H1 (cell line): ENCODE measurements around the gene TMEM156. TPM values are rescaled to one million over a fixed set of nuclear protein-coding genes. Genes with fewer than 3 reads are reported as not detected.

Source experiments
- CTCF ChIA-PET: fragments of 300-600 bp; sonication (Branson Sonifier 250); formaldehyde crosslinking; loops from one replicate; lab custom pipeline; 2021; ENCODE audit not compliant: partially characterized antibody; lab: Charles Lee
- POLR2A ChIA-PET: fragments of 300-600 bp; sonication (Branson Sonifier 250); formaldehyde crosslinking; loops from one replicate; lab custom pipeline; 2021; ENCODE audit warnings: inconsistent platforms; ENCODE audit not compliant: partially characterized antibody; lab: Charles Lee
- DNase-seq, 2 experiments: peaks; one replicate each; pipeline versions ENCODE4 v3.0.0 to v3.0.0-alpha.2; 2010 to 2022; ENCODE audit warnings: low spot score in 2 of 2, low read depth in 1 of 2, mixed read lengths in 1 of 2
- FAIRE-seq: peaks from 2 replicates; lab custom pipeline; 2011; peaks lifted over from hg19 to GRCh38; lab: Jason Lieb, UNC
- H2AFZ ChIP-seq: 2 replicates; pipeline ENCODE4 v1.8.1; 2012; ENCODE audit warnings: low read length, inconsistent platforms
- H2AK5ac ChIP-seq: 2 replicates; pipeline ENCODE4 v1.6.1; 2013; ENCODE audit warnings: low read depth, low read length
- H2BK120ac ChIP-seq: replicated peaks from 2 replicates; pipeline ENCODE3; 2013; ENCODE audit warnings: low read depth, low read length, inconsistent platforms
- H2BK12ac ChIP-seq: 2 replicates; pipeline ENCODE4 v1.6.1; 2013; ENCODE audit warnings: low read depth, low read length
- H2BK15ac ChIP-seq: 2 replicates; pipeline ENCODE4 v1.6.1; 2013; ENCODE audit warnings: low read length
- H2BK20ac ChIP-seq: 2 replicates; pipeline ENCODE4 v1.6.1; 2013; ENCODE audit warnings: low read length
- H2BK5ac ChIP-seq: 2 replicates; pipeline ENCODE4 v1.6.1; 2013; ENCODE audit warnings: low read depth, low read length
- H3K14ac ChIP-seq: 2 replicates; pipeline ENCODE4 v1.6.1; 2013; ENCODE audit warnings: inconsistent platforms; ENCODE audit not compliant: insufficient read length
- H3K18ac ChIP-seq: 2 replicates; pipeline ENCODE4 v1.6.1; 2013; ENCODE audit warnings: low read length; ENCODE audit errors: extremely low read depth
- H3K23ac ChIP-seq: 2 replicates; pipeline ENCODE4 v1.6.1; 2013; ENCODE audit warnings: inconsistent platforms; ENCODE audit not compliant: insufficient read length
- H3K23me2 ChIP-seq: 2 replicates; pipeline ENCODE4 v1.6.1; 2013; ENCODE audit warnings: low read depth, low read length
- H3K27ac ChIP-seq: 2 replicates; pipeline ENCODE4 v1.6.1; 2011; ENCODE audit warnings: low read depth, low read length, inconsistent platforms
- H3K27me3 ChIP-seq, 4 experiments: replicated peaks in 1 of 4; 1 replicate in 1 of 4; 2 replicates in 3 of 4; pipeline versions ENCODE4 v1.6.1 to v1.8.1; 2011 to 2013; ENCODE audit warnings: low read length in 3 of 4, mild to moderate bottlenecking in 3 of 4, inconsistent platforms in 2 of 4, mixed read lengths in 2 of 4, moderate library complexity in 1 of 4; ENCODE audit not compliant: control insufficient read depth in 3 of 4, insufficient read depth in 3 of 4; ENCODE audit errors: extremely low read depth in 1 of 4
- H3K36me3 ChIP-seq, 4 experiments: 2 replicates each; pipeline versions ENCODE4 v1.6.1 to v1.8.1; 2011 to 2013; ENCODE audit warnings: mild to moderate bottlenecking in 4 of 4, low read length in 3 of 4, moderate library complexity in 2 of 4, control low read depth in 1 of 4, inconsistent platforms in 1 of 4; ENCODE audit not compliant: insufficient read depth in 4 of 4, control insufficient read depth in 2 of 4
- H3K4ac ChIP-seq: replicated peaks from 2 replicates; pipeline ENCODE3; 2013; ENCODE audit warnings: low read length, low read depth, mixed read lengths, inconsistent platforms; ENCODE audit not compliant: insufficient read length
- H3K4me1 ChIP-seq, 4 experiments: replicated peaks in 1 of 4; 1 replicate in 1 of 4; 2 replicates in 3 of 4; pipeline versions ENCODE4 v1.6.1 to v1.8.1; 2011 to 2013; ENCODE audit warnings: low read length in 3 of 4, inconsistent platforms in 2 of 4, mixed read lengths in 1 of 4; ENCODE audit not compliant: insufficient read depth in 4 of 4, control insufficient read depth in 3 of 4
- H3K4me2 ChIP-seq, 2 experiments: 2 replicates each; pipeline versions ENCODE4 v1.6.1 to v1.8.1; 2011 to 2013; ENCODE audit warnings: low read depth in 2 of 2, low read length in 2 of 2, control low read depth in 1 of 2, inconsistent platforms in 1 of 2, mild to moderate bottlenecking in 1 of 2; ENCODE audit not compliant: insufficient read depth in 1 of 2
- H3K4me3 ChIP-seq, 4 experiments: fragments of 200-600, 300-600 bp in 1 of 4; sonication (generic), shearing (Covaris generic), sonication (Bioruptor Twin) in 1 of 4; 2 replicates each; pipeline versions ENCODE4 v1.5.1 to v1.8.1; 2011 to 2016; ENCODE audit warnings: low read length in 4 of 4, low read depth in 3 of 4, control low read depth in 2 of 4, inconsistent platforms in 2 of 4, mild to moderate bottlenecking in 2 of 4, mixed read lengths in 1 of 4, moderate library complexity in 1 of 4; ENCODE audit not compliant: insufficient read depth in 2 of 4; ENCODE audit errors: extremely low read depth in 1 of 4
- H3K56ac ChIP-seq: replicated peaks from 2 replicates; pipeline ENCODE3; 2013; ENCODE audit warnings: low read depth, mild to moderate bottlenecking, mixed read lengths, low read length, inconsistent platforms; ENCODE audit not compliant: insufficient read length
- H3K79me1 ChIP-seq: 2 replicates; pipeline ENCODE4 v1.6.1; 2013; ENCODE audit warnings: low read depth, low read length, control low read depth
- H3K79me2 ChIP-seq, 2 experiments: 2 replicates each; pipeline versions ENCODE4 v1.6.1 to v1.8.1; 2012 to 2013; ENCODE audit warnings: low read length in 2 of 2, mild to moderate bottlenecking in 2 of 2, inconsistent platforms in 1 of 2; ENCODE audit not compliant: insufficient read depth in 2 of 2, control insufficient read depth in 1 of 2
- H3K9ac ChIP-seq, 4 experiments: replicated peaks in 1 of 4; 1 replicate in 1 of 4; 2 replicates in 3 of 4; pipeline versions ENCODE4 v1.6.1 to v1.8.1; 2011 to 2013; ENCODE audit warnings: low read depth in 3 of 4, low read length in 3 of 4, control low read depth in 2 of 4, mild to moderate bottlenecking in 2 of 4, moderate library complexity in 2 of 4, inconsistent platforms in 1 of 4; ENCODE audit errors: extremely low read depth in 1 of 4
- H3K9me3 ChIP-seq, 2 experiments: 2 replicates each; pipeline versions ENCODE4 v1.6.1 to v1.8.1; 2012 to 2013; ENCODE audit warnings: mild to moderate bottlenecking in 2 of 2, moderate library complexity in 2 of 2, control low read depth in 1 of 2, inconsistent platforms in 1 of 2, low read depth in 1 of 2, low read length in 1 of 2, mixed read lengths in 1 of 2; ENCODE audit not compliant: insufficient read depth in 2 of 2
- H4K20me1 ChIP-seq, 2 experiments: replicated peaks in 1 of 2; 2 replicates each; pipeline versions ENCODE3 to v1.8.1; 2011 to 2013; ENCODE audit warnings: inconsistent platforms in 2 of 2, low read length in 2 of 2, mild to moderate bottlenecking in 1 of 2; ENCODE audit not compliant: insufficient read depth in 2 of 2, control insufficient read depth in 1 of 2
- H4K5ac ChIP-seq: 2 replicates; pipeline ENCODE4 v1.6.1; 2013; ENCODE audit warnings: low read length, low read depth, mixed read lengths, inconsistent platforms; ENCODE audit not compliant: insufficient read length
- H4K8ac ChIP-seq: 2 replicates; pipeline ENCODE4 v1.8.0; 2013; ENCODE audit warnings: mild to moderate bottlenecking, moderate library complexity, low read length, inconsistent platforms; ENCODE audit not compliant: insufficient read depth; ENCODE audit errors: extremely low read depth
- H4K91ac ChIP-seq: replicated peaks from 2 replicates; pipeline ENCODE3; 2013; ENCODE audit warnings: low read length, mixed read lengths, inconsistent platforms; ENCODE audit not compliant: insufficient read length
- CHD2 ChIP-seq: IDR thresholded peaks from 2 replicates; pipeline ENCODE4 v1.6.1; 2012; ENCODE audit warnings: low read length, improper control_type of control experiment
- CTBP2 ChIP-seq: IDR thresholded peaks from 2 replicates; pipeline ENCODE4 v1.7.0; 2011; ENCODE audit warnings: borderline replicate concordance, mild to moderate bottlenecking, moderate library complexity, mixed read lengths, low read length; ENCODE audit not compliant: insufficient read depth, insufficient read length
- TAF1 ChIP-seq: IDR thresholded peaks from 2 replicates; pipeline ENCODE4 v1.6.1; 2011; ENCODE audit warnings: mild to moderate bottlenecking, low read depth, low read length
- TBP ChIP-seq: IDR thresholded peaks from 2 replicates; pipeline ENCODE4 v1.6.1; 2011; ENCODE audit warnings: low read depth, low read length, improper control_type of control experiment
- WGBS, 2 experiments: shearing (Covaris generic) in 1 of 2; methylation state at CpG; one replicate each; pipeline versions ENCODE4 v1.1.6 to v1.1.7; 2013 to 2015; ENCODE audit warnings: low lambda C conversion rate in 2 of 2, mixed read lengths in 2 of 2, inconsistent platforms in 1 of 2, low coverage in 1 of 2, missing lambda C conversion rate in 1 of 2; ENCODE audit not compliant: insufficient replicate concordance in 2 of 2, insufficient coverage in 1 of 2, insufficient read length in 1 of 2; ENCODE audit errors: extremely low coverage in 1 of 2, missing lambda C conversion rate in 1 of 2; 5-methylcytosine and 5-hydroxymethylcytosine counted together
- polyA plus RNA-seq, 7 experiments: library from polyadenylated mRNA; depleted of rRNA in 3 of 7; stranded (reverse) in 5 of 7; unstranded in 2 of 7; fragments of >200 nt in 5 of 7; fragments of 200-250 nt in 2 of 7; gene quantifications; 1 replicate in 5 of 7; 2 replicates in 1 of 7; 4 replicates in 1 of 7; pipeline versions ENCODE4 v1.2.1 to v1.2.3, GENCODE V29; 2011 to 2013; ENCODE audit warnings: missing spikeins in 2 of 7, mixed read lengths in 2 of 7
- total RNA-seq: library from RNA; stranded (reverse); fragmentation: NEBNext Ultra II Directional; extraction: Animal tissue kit (Norgen Biotek cat#: 25700); gene quantifications from 2 replicates; pipeline ENCODE4 v1.2.1, GENCODE V29; 2021

The TMEM156 gene
- total and polyA plus RNA-seq, 2 of the 8 experiments (the other 6 are each of a cell fraction or from before 2014, with no cell fraction given) = not detected

GRCh38 chr4:39037491-39037825 is 5.2 kb upstream of the TMEM156 start:
- H2AFZ ChIP-seq = peak overlapping the region; percentile 78; the same call in 1 of the 2 replicates
- FAIRE-seq = no peak

More at GRCh38 chr4:39037491-39037825, 5.2 kb upstream of the TMEM156 start:
- no peak overlapping the region for H3K4me3 ChIP-seq
- ChIA-PET CTCF (interaction anchor here (0.7 kb wide), 1 partner anchor 98 kb away, joined by 3 read pairs; no protein-coding TSS in a partner anchor), POLR2A (interaction anchor here (0.7 kb wide), 1 partner anchor 81 kb away, joined by 3 read pairs; no protein-coding TSS in a partner anchor)
- H3K23me2 ChIP-seq = no peaks in the 10 kb centered on the region
- no peak overlapping the region for H3K23ac ChIP-seq
- H4K91ac ChIP-seq = no peak overlapping the region
- H3K4me2 ChIP-seq = no peak overlapping the region
- H3K27me3 ChIP-seq = no peaks in the 10 kb centered on the region
- H3K14ac ChIP-seq = no peak overlapping the region
- no peak overlapping the region for H3K56ac ChIP-seq
- H2BK5ac ChIP-seq = no peak overlapping the region
- 87% methylated on average over 4 of the region's 4 CpGs; no CpG with 5 or more reads in 1 of the 2 experiments for WGBS, 2 experiments
- no peak for DNase-seq
- H3K9ac ChIP-seq = no peak overlapping the region
- H3K79me1 ChIP-seq = no peaks in the 10 kb centered on the region
- no peaks in the 10 kb centered on the region for H3K79me2 ChIP-seq
- no peaks in the 10 kb centered on the region for H3K9me3 ChIP-seq
- no peak overlapping the region for H2BK15ac ChIP-seq
- 0 out of 2 replicates have a peak, but pooled peaks have one; percentile 14 for TF ChIP-seq TAF1
- TF ChIP-seq TBP = no peak
- TF ChIP-seq CHD2 = no peak
- no peak for TF ChIP-seq CTBP2
- H2BK120ac ChIP-seq = no peak overlapping the region
- H3K4me1 ChIP-seq = peaks cover 0 to 1% (median 0%) of the 10 kb centered on the region in 4 experiments; a peak in 2 of 7 replicates
- H3K18ac ChIP-seq = no peak overlapping the region
- H4K5ac ChIP-seq = no peak overlapping the region
- H4K8ac ChIP-seq = no peak overlapping the region
- H2BK20ac ChIP-seq = no peak overlapping the region
- no peak overlapping the region for H3K4ac ChIP-seq
- H2AK5ac ChIP-seq = no peak overlapping the region
- H3K27ac ChIP-seq = no peak overlapping the region
- no peak overlapping the region for H2BK12ac ChIP-seq
- H4K20me1 ChIP-seq = no peaks in the 10 kb centered on the region
- H3K36me3 ChIP-seq = no peaks in the 10 kb centered on the region
